Measurements from ENCODE around the gene SHROOM3.

- no peak for TF ChIP-seq CTCF (IDR thresholded peaks at IDR 0.05; ENCODE audit: low read depth, low read length)
- no peak for TF ChIP-seq POLR2A (IDR thresholded peaks at IDR 0.05; ENCODE audit: extremely low read depth, insufficient read length)
- TF ChIP-seq MAX (IDR thresholded peaks at IDR 0.05; ENCODE audit: low read depth, low read length) = no peak
Measured at GRCh38 chr4:76740866-76741662, 306.0 kb downstream of the SHROOM3 start.

All from NB4 (cell line).